Measurements from ENCODE around the gene KLC1. TPM values are rescaled to one million over a fixed set of nuclear protein-coding genes. Genes with fewer than 3 reads are reported as not detected.

Gene KLC1
- total RNA-seq, 1 experiment from 2014 or later: 121 TPM

- H3K4me3 ChIP-seq (replicated peaks in 1 of 2; ENCODE audit: low read depth in 1 of 2, low read length in 2 of 2): no peak overlapping the region
- H3K27me3 ChIP-seq (ENCODE audit: insufficient read depth, low read length): no peaks in the 10 kb centered on the region
- ChIA-PET POLR2A (no interaction called here), CTCF (no interaction called here), RAD21 (ENCODE audit: low non-redundant PET in 1 of 2, low total read pairs in 2 of 2, uncharacterized antibody in 2 of 2, unreplicated experiment in 2 of 2) (no interaction called here)
- H3K27ac ChIP-seq (ENCODE audit: low read depth, low read length): no peak overlapping the region
- TF ChIP-seq REST (IDR thresholded peaks at IDR 0.05; ENCODE audit: low read depth) (no peak), CBX3 (IDR thresholded peaks at IDR 0.05; ENCODE audit: low read depth) (no peak), CTCF (IDR thresholded peaks at IDR 0.05 in 2 of 3, conservative IDR thresholded peaks at IDR 0.05 in 1 of 3; ENCODE audit: borderline replicate concordance in 1 of 3, insufficient read depth in 1 of 3, low read depth in 2 of 3, low read length in 2 of 3) (peak in 2 of 3 experiments; percentile 16 to 24; a peak in 3 of 6 replicates), EZH2 (IDR thresholded peaks at IDR 0.05) (no peak)
- TF ChIP-seq, protein P1, sequence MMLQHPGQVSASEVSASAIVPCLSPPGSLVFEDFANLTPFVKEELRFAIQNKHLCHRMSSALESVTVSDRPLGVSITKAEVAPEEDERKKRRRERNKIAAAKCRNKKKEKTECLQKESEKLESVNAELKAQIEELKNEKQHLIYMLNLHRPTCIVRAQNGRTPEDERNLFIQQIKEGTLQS (IDR thresholded peaks at IDR 0.05): no peak
- peaks cover 4 to 7% of the 10 kb centered on the region in 2 experiments; a peak in 3 of 4 replicates for H3K36me3 ChIP-seq (ENCODE audit: control insufficient read depth in 1 of 2, insufficient read depth in 2 of 2, low read length in 2 of 2)
- BruUV-seq (replicated peaks): no TSS peak
- H3K4me1 ChIP-seq (ENCODE audit: control insufficient read depth in 1 of 2, insufficient read depth in 2 of 2, low read length in 2 of 2): no peaks in the 10 kb centered on the region
- H2AFZ ChIP-seq (ENCODE audit: low read depth, low read length, poor library complexity, severe bottlenecking): no peak overlapping the region
- no peaks in the 10 kb centered on the region for H3K9me2 ChIP-seq (ENCODE audit: insufficient read depth)
- H4K20me1 ChIP-seq (ENCODE audit: insufficient read depth): peaks cover under 1% of the 10 kb centered on the region; the same call in 1 of the 2 replicates
- ATAC-seq (peak; percentile 38), DNase-seq (ENCODE audit: low read depth, low spot score) (no peak)
- no peak overlapping the region for H3K4me2 ChIP-seq (ENCODE audit: low read length)
- intact Hi-C loops (cut with micrococcal nuclease): no loop called here
- H3K79me2 ChIP-seq (ENCODE audit: insufficient read depth, low read length): peaks cover 7% of the 10 kb centered on the region; the same call in 1 of the 2 replicates
- no peaks in the 10 kb centered on the region for H3K9me3 ChIP-seq (ENCODE audit: control insufficient read depth in 1 of 2, insufficient read depth in 1 of 2, low read depth in 1 of 2, low read length in 2 of 2)
- no peak overlapping the region for H3K9ac ChIP-seq (ENCODE audit: low read length)
Measured at GRCh38 chr14:103694572-103695026, 65.6 kb downstream of the KLC1 start.

Data from HCT116 (cell line).